BLaER1 treated with 17β-estradiol and CSF1 and Interleukin-3, amounts not matched to agents 10 nM and 100 nM (cell line): ENCODE data around the gene TPSAB1.

Experiments used
- H3K27ac ChIP-seq, 11 experiments: shearing (Covaris generic); formaldehyde crosslinking; 2 replicates each; pipeline ENCODE4 v1.8.1; 2022
- H3K27me3 ChIP-seq, 11 experiments: shearing (Covaris generic); formaldehyde crosslinking; 2 replicates each; pipeline ENCODE4 v1.8.1; 2022
- H3K36me3 ChIP-seq, 11 experiments: shearing (Covaris generic); formaldehyde crosslinking; 2 replicates each; pipeline ENCODE4 v1.8.1; 2022
- H3K4me1 ChIP-seq, 10 experiments: shearing (Covaris generic); formaldehyde crosslinking; 2 replicates each; pipeline ENCODE4 v1.8.1; 2022
- H3K4me2 ChIP-seq, 11 experiments: shearing (Covaris generic); formaldehyde crosslinking; 2 replicates each; pipeline ENCODE4 v1.8.1; 2022
- H3K4me3 ChIP-seq, 10 experiments: shearing (Covaris generic); formaldehyde crosslinking; 2 replicates each; pipeline ENCODE4 v1.8.1; 2022
- H3K9ac ChIP-seq, 11 experiments: shearing (Covaris generic); formaldehyde crosslinking; 2 replicates each; pipeline ENCODE4 v1.8.1; 2022
- H3K9me3 ChIP-seq, 11 experiments: shearing (Covaris generic); formaldehyde crosslinking; replicated peaks in 1 of 11; 2 replicates each; pipeline ENCODE4 v1.8.1; 2022
- H4K20me1 ChIP-seq, 11 experiments: shearing (Covaris generic); formaldehyde crosslinking; 2 replicates each; pipeline ENCODE4 v1.8.1; 2022
- Cebpa-rat ChIP-seq, 11 experiments: shearing (Covaris generic); IDR thresholded peaks; 2 replicates each; pipeline ENCODE4 v1.8.1; 2022

The TPSAB1 gene

DNA sequence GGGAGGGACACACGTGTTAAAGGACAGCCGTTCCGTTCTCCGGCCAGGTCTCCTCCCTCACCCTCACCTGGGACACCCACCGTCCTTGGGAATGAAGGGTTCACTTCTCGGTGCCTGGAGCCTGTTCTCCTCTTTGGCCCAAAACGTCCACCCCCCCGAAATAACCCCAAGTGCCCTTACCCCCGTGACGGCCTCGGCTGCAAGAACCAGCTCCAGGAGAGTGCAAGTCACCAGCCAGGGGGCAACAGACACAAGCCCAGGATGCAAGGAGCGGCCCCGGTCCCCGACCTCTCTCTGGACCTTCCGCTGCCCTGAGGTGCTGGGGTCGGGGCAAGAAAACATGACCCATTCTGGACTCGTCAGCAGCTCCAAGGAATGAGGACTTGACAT, 49.0 kb downstream of the TPSAB1 start:
- H3K36me3 ChIP-seq, result no peaks in the 10 kb centered on the region
- TF ChIP-seq Cebpa-rat (IDR thresholded peaks at IDR 0.05), result no peak
- no peaks in the 10 kb centered on the region for H3K9me3 ChIP-seq
- H3K4me2 ChIP-seq, result peak overlapping the region; percentile 68 to 99 (median 94)
- peak overlapping the region in 9 of 11 experiments; percentile 18 to 85 (median 74); a peak in 17 of 22 replicates for H3K9ac ChIP-seq
- peaks cover under 1 to 39% (median 11%) of the 10 kb centered on the region in 11 experiments; a peak in 15 of 22 replicates for H3K27me3 ChIP-seq
- H3K4me1 ChIP-seq, result peaks cover 34 to 70% (median 65%) of the 10 kb centered on the region in 10 experiments
- H3K4me3 ChIP-seq, result peak overlapping the region in 8 of 10 experiments; percentile 0 to 63 (median 51); a peak in 14 of 20 replicates
- no peaks in the 10 kb centered on the region for H4K20me1 ChIP-seq
- peak overlapping the region in 8 of 11 experiments; percentile 74 to 93 (median 82); a peak in 16 of 22 replicates for H3K27ac ChIP-seq

DNA sequence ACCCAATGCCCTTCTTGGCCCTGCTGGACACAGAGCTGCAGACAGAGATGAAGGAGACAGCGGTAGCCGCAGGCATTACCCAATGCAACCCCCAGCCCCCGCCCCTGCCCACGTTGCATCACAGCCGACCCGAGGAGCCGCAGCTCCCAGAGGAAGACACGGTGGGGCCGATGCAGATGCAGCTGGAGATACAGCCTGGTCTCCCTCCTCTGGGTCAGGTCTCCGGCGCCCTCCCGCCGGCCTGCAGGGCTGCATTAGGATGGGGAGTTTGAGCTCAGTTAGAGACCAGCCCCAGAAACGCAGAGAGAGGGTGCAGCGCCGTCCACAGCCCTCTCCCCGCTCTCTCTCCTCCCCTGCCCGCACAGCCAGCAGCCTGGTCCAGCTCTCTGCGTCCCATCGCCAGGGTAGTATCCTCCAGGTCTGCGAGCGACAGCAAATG, 49.6 kb downstream of the TPSAB1 start:
- Histone ChIP-seq H4K20me1 (no peaks in the 10 kb centered on the region), H3K27ac (peak overlapping the region in 8 of 11 experiments; percentile 74 to 93 (median 82); a peak in 17 of 22 replicates), H3K36me3 (no peaks in the 10 kb centered on the region), H3K9me3 (no peaks in the 10 kb centered on the region), H3K4me3 (peak overlapping the region in 8 of 10 experiments; percentile 0 to 63 (median 51); a peak in 14 of 20 replicates), H3K4me1 (peaks cover 34 to 75% (median 70%) of the 10 kb centered on the region in 10 experiments), H3K4me2 (peak overlapping the region; percentile 68 to 99 (median 94)), H3K27me3 (peaks cover 0 to 36% (median 11%) of the 10 kb centered on the region in 11 experiments; a peak in 15 of 22 replicates), H3K9ac (peak overlapping the region in 9 of 11 experiments; percentile 18 to 85 (median 74); a peak in 16 of 22 replicates)
- TF ChIP-seq Cebpa-rat (IDR thresholded peaks at IDR 0.05), result peak in 9 of 11 experiments; percentile 10 to 98 (median 91); a peak in 16 of 22 replicates

DNA sequence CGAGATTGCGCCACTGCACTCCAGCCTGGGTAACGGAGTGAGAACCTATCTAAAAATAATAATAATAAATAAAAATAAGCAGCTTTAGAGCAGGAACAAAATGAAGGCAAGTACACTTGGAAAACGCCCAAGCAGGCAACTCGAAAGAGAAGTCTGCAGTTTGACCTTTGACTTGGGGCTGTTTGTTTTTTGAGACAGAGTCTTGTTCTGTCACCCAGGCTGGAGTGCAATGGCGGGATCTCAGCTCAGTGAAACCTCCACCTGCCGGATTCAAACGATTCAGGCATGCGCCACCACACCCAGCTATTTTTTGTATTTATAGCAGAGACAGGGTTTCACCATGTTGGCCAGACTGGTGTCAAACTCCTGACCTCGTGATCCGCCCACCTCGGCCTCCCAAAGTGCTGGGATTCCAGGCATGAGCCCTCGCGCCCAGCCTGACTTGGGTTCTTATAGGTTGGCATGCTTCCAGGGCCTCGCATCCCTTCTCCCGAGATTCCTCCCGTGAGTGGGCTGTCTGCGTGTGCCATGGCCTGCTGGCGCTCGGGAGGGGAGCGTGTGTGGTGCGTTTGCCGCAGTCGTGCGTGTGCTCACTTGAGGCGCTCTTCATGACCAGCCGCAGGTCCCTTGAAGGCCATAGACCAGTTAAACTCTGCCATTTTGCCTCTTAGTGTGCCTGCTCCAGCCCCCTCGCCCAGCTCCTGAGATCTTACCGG, 50.5 kb downstream of the TPSAB1 start:
- Histone ChIP-seq H3K9me3 (no peaks in the 10 kb centered on the region), H3K27me3 (peaks cover 0 to 28% (median 11%) of the 10 kb centered on the region in 11 experiments; a peak in 14 of 22 replicates), H3K36me3 (no peaks in the 10 kb centered on the region), H3K4me2 (peak overlapping the region; percentile 9 to 99 (median 94); a peak in 20 of 22 replicates), H3K4me3 (peak overlapping the region in 1 of 10 experiments; percentile 63; a peak in 2 of 20 replicates), H3K4me1 (peaks cover 37 to 85% (median 75%) of the 10 kb centered on the region in 10 experiments), H3K27ac (peak overlapping the region in 8 of 11 experiments; percentile 71 to 93 (median 82); a peak in 15 of 22 replicates), H3K9ac (peak overlapping the region in 8 of 11 experiments; percentile 63 to 85 (median 76); a peak in 11 of 22 replicates), H4K20me1 (no peaks in the 10 kb centered on the region)
- TF ChIP-seq Cebpa-rat (IDR thresholded peaks at IDR 0.05), result no peak

DNA sequence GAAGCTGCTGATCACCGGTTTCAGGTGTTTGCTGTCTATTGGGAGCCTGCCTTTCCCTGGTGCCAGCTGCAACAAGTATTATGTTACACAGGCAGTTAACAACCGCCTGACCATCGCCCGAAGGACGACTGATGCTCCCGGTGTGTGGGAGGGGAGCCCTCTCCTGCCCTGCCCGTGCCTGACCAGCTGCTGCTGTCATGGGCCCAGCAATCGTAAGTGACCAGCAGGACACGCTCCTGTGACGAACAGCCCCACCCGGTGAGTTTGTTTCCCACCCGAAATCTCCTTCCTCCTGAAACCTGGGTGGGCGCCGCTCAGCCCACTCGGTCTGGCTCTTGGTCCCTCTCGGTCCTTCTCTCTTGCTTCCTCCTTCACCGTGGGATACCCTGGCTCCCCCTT, 51.1 kb downstream of the TPSAB1 start:
- H4K20me1 ChIP-seq, result no peaks in the 10 kb centered on the region
- no peak for TF ChIP-seq Cebpa-rat (IDR thresholded peaks at IDR 0.05)
- H3K4me3 ChIP-seq, result no peak overlapping the region
- no peaks in the 10 kb centered on the region for H3K36me3 ChIP-seq
- peak overlapping the region; percentile 9 to 99 (median 94); a peak in 19 of 22 replicates for H3K4me2 ChIP-seq
- H3K9me3 ChIP-seq, result no peaks in the 10 kb centered on the region
- peaks cover 0 to 26% (median 11%) of the 10 kb centered on the region in 11 experiments; a peak in 11 of 22 replicates for H3K27me3 ChIP-seq
- H3K27ac ChIP-seq, result peak overlapping the region in 8 of 11 experiments; percentile 71 to 93 (median 82); a peak in 15 of 22 replicates
- peaks cover 42 to 88% (median 77%) of the 10 kb centered on the region in 10 experiments for H3K4me1 ChIP-seq
- H3K9ac ChIP-seq, result peak overlapping the region in 4 of 11 experiments; percentile 36 to 85 (median 79); a peak in 6 of 22 replicates
